ENCODE data around the gene KPNB1.
"Not testable (repeated sequence)": the region's sequence is repeated elsewhere in the genome, so short reads cannot be mapped to it uniquely, and the experiment has no call there.

The KPNB1 gene

DNA sequence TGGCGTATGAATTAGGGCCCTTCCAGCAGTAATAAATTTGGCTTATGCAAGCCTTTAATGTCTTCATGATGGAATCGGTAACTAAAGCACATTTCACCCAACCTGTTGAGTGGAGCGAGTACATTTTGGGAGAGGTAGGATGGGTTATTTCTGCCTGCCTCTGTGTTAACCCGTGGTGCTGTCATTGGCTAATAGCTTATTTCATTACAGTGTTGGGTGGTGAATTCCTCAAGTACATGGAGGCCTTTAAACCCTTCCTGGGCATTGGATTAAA, 26.4 kb downstream of the KPNB1 start:
- no peak overlapping the region for H3K4me3 ChIP-seq (ENCODE audit: low read depth, low read length)
- TF ChIP-seq, protein P1, sequence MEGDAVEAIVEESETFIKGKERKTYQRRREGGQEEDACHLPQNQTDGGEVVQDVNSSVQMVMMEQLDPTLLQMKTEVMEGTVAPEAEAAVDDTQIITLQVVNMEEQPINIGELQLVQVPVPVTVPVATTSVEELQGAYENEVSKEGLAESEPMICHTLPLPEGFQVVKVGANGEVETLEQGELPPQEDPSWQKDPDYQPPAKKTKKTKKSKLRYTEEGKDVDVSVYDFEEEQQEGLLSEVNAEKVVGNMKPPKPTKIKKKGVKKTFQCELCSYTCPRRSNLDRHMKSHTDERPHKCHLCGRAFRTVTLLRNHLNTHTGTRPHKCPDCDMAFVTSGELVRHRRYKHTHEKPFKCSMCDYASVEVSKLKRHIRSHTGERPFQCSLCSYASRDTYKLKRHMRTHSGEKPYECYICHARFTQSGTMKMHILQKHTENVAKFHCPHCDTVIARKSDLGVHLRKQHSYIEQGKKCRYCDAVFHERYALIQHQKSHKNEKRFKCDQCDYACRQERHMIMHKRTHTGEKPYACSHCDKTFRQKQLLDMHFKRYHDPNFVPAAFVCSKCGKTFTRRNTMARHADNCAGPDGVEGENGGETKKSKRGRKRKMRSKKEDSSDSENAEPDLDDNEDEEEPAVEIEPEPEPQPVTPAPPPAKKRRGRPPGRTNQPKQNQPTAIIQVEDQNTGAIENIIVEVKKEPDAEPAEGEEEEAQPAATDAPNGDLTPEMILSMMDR (IDR thresholded peaks at IDR 0.05; ENCODE audit: low read depth, low read length), result no peak

DNA sequence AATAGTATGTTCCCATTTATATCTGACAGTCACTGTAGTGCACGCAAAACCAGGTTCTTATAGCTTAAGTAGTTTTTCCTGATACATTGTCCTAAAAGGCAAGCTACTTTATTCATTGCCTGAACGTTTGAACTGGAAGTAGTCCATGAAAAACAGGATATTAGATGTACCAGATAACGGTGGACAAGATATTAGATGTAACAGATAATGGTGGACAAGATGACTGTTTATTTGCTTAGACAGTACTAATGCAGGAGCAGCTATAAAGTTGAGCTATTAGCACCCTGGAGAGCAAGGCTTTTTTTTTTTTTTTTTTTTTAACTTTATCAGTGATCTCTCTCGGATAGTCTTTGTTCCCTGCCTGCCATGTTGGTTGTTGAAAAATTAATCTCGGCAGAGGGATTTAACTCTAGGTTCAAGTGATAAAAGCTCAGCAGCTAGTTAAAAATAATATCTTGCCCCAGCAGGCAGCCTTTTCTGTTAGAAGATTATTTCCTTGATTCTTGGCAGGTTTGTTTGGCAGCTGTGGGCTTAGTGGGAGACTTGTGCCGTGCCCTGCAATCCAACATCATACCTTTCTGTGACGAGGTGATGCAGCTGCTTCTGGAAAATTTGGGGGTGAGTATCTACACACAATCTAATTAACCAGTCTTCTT, 26.9 kb downstream of the KPNB1 start:
- TF ChIP-seq, protein P1 (IDR thresholded peaks at IDR 0.05; ENCODE audit: low read depth, low read length), result no peak
- H3K4me3 ChIP-seq (ENCODE audit: low read depth, low read length), result no peak overlapping the region

DNA sequence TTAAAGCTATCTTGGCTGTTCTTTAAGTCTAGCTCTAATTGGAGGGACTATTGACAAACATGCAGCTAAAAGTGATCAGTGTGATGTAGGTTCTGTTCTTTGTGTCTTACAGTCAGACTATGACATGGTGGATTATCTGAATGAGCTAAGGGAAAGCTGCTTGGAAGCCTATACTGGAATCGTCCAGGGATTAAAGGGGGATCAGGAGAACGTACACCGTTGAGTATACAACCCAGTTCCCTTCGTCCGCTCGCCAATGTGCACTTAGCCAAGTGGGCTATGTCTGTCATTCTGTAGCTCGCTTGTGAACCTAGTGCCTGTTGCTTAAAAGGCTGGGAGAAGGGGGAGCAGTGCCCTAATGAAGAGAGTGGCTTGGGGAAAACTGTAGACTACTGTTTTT, 28.5 kb downstream of the KPNB1 start:
- H3K4me3 ChIP-seq (ENCODE audit: low read depth, low read length), result no peak overlapping the region
- TF ChIP-seq, protein P1 (IDR thresholded peaks at IDR 0.05; ENCODE audit: low read depth, low read length), result no peak

DNA sequence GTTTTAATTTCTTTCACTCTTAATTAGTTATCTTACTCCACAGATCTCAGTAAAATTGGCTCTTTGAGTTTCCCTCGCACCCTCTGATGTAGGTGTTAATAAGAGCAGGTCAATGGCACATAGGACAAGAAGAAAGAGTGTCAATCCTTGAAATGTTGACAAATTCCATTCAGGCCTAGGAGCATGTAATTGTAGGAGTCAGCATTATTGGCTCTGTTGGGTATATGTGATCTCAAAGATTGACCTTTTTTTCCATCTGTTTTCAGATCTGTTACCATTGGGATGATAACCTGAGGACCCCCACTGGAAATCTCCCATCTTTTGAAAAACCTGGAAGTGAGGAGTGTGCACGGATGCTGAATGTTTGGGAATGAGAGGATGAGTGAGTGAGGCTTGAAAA, 32.4 kb downstream of the KPNB1 start:
- H3K4me3 ChIP-seq (ENCODE audit: low read depth, low read length), result no peak overlapping the region
- TF ChIP-seq, protein P1 (IDR thresholded peaks at IDR 0.05; ENCODE audit: low read depth, low read length), result no peak

DNA sequence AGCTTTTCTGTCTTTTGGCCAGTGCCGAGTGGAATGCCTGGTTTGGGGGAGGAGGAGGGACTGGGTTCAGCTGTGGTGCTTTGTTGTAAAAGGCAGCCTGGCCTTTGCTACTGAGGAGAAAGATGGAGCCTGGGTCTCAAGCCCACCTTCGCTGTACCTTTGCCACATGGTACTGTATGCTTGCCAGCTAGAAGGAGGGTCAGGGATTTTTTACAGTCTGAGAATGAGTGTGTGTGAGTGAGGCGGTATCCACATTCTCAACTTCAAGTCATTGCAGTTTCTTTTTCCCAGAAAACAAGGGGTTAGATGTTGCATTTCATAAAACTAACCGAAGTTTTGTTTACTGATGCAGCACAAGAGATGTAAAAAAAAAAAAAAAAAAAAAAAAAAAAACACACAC, 33.0 kb downstream of the KPNB1 start:
- not testable (repeated sequence) for H3K4me3 ChIP-seq (ENCODE audit: low read depth, low read length)

DNA sequence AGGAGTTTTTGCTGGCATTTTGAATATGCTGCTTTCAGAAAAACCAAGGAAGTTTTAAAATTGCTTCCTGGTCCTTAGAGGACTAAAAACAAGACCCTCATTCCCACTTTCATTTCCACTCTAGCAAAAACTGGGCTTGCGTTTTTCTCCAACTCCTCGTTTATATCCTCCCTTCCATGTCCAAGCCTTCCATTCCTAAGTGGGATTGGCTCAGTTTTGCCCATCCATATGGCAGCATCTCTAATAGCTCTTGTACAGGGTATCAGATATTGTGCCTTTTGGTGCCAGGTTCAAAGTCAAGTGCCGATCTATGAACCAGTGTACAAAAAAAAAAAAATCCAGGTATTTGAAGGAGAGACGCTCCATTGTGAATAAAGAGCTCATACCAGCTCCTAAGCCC, 34.3 kb downstream of the KPNB1 start:
- no peak overlapping the region for H3K4me3 ChIP-seq (ENCODE audit: low read depth, low read length)
- TF ChIP-seq, protein P1 (IDR thresholded peaks at IDR 0.05; ENCODE audit: low read depth, low read length), result no peak

DNA sequence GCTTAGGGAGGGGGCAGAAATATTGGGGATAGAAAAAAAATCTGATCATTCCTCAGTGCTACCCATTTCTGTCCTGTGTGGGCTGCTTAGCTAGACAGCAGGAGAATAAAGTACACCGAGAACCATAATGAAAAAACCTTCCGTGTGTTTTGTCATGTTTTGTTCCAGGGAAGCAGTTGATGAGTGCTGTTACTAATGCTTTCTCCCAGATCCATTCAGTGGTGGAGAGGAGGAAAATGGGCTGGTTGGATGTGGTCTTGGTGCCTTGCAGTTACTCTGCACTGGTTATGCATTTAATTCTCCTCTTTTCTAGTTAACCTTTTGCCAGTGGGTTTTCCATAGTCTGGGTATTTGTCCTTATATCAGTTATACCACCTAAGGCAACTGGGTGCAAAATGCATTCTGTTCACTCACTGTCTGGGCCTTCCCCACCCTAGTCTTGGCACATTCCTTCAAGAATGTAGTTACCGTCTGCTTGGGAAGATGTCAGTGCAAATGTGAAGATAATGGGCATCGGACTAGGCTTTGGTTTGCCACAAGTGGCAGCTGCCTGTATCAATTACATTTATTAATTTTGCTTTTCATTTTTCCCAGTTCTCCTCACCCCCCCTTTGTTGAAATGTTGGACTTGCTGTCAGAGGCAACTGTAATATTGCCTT, 34.9 kb downstream of the KPNB1 start:
- TF ChIP-seq, protein P1 (IDR thresholded peaks at IDR 0.05; ENCODE audit: low read depth, low read length), result no peak
- H3K4me3 ChIP-seq (ENCODE audit: low read depth, low read length), result no peak overlapping the region
